GM12875 (cell line): ENCODE results near the gene TSHZ2.

Experiments
- H3K4me3 ChIP-seq: one replicate; pipeline ENCODE4 v1.5.1; 2011; ENCODE audit warnings: low read depth, low read length, control low read depth
- TF ChIP-seq, protein P1 (sequence below): IDR thresholded peaks from 2 replicates; pipeline ENCODE4 v1.5.1; 2011; ENCODE audit warnings: low read depth, mild to moderate bottlenecking, control low read depth, inconsistent platforms, low read length, moderate library complexity, borderline replicate concordance; ENCODE audit not compliant: insufficient read depth

The TSHZ2 gene

DNA sequence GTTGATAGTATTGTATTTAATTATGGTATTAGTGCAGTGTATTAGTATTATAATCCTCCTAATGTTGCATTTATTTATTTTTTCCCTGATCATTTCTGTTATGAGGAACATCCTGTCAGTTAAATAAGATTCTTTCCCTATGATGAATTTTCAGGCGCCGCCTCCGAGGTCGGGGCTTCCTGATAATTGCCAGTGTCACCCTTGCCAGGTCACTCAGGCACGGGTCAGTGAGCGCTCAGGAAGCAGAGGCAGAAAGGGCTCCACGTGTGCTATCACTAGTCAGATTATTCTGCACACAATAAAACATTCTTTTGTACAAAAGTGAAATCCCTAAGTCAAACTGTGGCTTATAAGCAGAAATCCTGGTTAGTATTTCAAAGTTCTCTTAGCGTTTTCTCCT lies 64.8 kb downstream of the TSHZ2 start:
- no peak overlapping the region for H3K4me3 ChIP-seq
- TF ChIP-seq, protein P1, sequence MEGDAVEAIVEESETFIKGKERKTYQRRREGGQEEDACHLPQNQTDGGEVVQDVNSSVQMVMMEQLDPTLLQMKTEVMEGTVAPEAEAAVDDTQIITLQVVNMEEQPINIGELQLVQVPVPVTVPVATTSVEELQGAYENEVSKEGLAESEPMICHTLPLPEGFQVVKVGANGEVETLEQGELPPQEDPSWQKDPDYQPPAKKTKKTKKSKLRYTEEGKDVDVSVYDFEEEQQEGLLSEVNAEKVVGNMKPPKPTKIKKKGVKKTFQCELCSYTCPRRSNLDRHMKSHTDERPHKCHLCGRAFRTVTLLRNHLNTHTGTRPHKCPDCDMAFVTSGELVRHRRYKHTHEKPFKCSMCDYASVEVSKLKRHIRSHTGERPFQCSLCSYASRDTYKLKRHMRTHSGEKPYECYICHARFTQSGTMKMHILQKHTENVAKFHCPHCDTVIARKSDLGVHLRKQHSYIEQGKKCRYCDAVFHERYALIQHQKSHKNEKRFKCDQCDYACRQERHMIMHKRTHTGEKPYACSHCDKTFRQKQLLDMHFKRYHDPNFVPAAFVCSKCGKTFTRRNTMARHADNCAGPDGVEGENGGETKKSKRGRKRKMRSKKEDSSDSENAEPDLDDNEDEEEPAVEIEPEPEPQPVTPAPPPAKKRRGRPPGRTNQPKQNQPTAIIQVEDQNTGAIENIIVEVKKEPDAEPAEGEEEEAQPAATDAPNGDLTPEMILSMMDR: no peak

DNA sequence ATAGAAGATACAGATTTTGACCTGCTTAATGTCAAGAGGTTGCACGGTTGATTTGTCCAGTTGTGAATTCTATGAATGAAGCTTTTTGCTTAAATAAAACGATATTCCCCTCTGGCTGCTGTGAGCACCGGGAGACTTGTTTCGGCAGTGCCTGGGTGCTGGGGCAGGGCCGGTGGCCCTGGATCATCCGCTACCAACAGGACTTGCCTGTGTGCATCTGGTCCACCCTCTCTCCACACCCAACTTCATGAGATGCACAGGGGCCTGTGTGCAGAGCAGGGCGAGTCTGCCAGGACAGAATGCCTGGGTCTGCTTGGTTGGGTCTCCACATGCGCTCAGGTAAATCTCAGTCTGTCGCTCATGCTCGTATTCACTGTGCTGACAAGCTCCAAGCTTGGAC lies 65.5 kb downstream of the TSHZ2 start:
- H3K4me3 ChIP-seq: no peak overlapping the region
- TF ChIP-seq, protein P1: no peak

DNA sequence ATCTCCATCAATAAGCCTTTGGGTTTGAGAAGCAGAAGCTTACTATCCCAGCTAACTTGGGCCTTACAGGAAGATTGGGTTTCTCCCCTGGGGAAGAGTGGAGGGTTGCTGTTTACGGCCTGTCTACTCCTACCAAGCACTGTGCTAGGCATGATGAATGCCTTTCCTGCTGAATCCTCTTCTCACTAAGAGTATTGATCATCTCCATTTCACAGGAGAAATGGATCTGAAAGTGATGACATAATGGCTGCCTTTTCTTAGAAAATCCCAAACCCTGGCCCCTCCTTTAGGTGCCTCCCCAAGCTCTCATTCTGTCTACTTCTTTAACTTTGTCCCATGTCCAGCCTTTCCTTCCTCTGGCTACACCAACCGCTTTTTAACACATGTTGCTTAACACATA lies 66.1 kb downstream of the TSHZ2 start:
- no peak overlapping the region for H3K4me3 ChIP-seq
- TF ChIP-seq, protein P1: no peak

DNA sequence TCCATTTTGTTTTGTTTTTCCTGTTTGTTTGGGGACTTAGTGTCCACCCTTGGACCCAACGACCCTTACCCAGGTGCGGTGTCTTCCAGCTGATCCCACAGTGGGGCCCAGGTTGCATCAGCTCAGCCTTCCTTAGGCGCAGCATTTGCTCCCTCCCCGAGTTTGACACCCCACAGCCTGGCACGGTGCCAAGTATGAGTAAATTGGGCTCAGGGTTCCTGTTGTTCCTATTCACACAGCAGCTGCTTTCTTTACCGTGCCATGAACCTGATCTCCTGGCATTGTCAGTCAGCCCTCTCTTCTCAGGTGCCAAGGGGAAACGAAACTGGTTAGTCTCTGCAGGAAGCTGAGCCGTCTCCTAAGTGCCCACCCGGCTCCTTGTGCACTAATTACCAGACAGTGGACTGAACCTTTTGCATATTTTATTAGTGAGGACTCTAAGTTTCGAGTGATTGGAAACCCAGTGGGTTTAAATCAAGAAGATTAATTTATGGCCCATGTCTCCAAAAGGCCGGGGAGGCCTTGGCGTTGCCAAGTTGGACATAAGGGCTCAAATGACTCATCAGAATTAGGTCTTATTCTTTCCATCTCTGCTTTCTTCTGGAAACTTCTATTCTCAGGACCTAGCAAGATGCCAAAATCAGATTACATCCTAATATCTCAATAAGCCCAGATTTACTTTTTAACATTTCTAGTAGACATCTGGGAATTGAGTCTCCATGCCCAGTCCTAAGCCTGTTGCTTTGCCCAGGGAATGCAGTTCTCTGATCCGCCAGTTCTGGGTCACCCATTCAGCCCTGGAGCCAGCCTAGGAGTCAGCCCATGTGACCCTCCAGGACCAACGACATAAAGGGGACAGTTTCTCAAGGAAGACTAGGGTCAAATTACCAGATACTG lies 68.8 kb downstream of the TSHZ2 start:
- TF ChIP-seq, protein P1: no peak
- no peak overlapping the region for H3K4me3 ChIP-seq

DNA sequence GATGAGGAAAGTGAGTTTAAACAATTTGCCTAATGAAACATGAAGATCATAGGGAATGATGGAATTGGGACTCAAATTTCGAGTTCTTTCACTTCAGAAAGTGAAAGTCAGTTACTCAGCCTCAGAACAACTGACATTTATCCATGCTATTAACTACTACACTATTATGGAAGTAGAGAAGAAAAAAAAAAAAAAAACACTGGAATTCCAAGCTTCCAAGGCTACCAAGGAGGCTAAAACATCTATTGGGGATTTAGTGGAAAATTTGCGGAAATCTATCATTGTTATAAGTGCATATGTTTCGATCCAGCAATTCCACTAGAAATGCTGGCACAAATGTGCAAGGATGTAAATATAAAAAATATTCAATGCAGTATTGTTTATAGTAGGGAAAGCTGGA lies 70.4 kb downstream of the TSHZ2 start:
- TF ChIP-seq, protein P1: no peak
- H3K4me3 ChIP-seq: no peak overlapping the region

DNA sequence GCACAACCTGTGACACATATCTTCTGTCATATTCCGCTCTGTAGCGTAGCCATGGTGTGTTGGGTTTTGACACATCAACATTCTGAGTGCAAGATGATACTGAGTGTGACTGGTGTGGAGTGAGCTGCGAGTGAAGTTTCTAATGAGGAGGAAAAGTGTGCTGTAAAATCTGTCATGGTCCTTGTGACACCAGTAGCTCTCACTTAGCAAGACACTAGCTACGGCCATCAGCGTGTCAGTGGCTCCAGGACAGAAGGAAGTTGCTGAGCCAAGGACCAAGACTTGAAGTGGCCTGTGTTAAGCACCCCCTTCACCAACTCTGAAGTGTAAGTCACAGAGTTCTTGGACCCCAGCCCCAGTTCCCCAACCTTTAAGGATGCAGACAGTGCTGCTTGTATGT lies 72.1 kb downstream of the TSHZ2 start:
- TF ChIP-seq, protein P1: no peak
- H3K4me3 ChIP-seq: no peak overlapping the region

DNA sequence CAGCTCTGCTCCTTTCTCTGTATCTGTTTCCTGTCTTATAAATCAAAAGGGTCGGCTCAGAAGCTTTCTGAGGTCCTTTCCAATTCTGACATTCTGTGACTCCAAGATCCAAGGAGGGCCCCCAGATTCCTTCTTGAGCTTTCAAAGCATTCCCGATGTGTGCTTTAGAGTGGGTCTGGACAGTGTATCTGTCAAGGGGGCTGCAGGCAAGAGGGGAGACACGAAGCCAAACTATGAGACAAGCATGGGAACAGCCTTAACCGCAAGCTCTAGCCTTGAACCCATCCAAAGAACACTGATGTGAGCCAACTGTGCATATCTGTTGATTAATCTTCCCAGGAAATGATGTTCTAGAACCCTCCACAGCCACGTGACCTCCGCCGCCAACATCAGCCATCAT lies 73.8 kb downstream of the TSHZ2 start:
- TF ChIP-seq, protein P1: no peak
- H3K4me3 ChIP-seq: no peak overlapping the region
